Endometrial microvascular endothelial cells (primary cell): ENCODE measurements around the gene SNRK. TPM values are rescaled to one million over a fixed set of nuclear protein-coding genes. Genes with fewer than 3 reads are reported as not detected.
"Not testable (repeated sequence)": the region's sequence is repeated elsewhere in the genome, so short reads cannot be mapped to it uniquely, and the experiment has no call there.

ENCODE experiments used
- in situ Hi-C: cut with HindIII; loops from 2 replicates; pipeline ENCODE4 v1.10.0; 2017; ENCODE audit warnings: low sequenced_read_pairs, low pct_unique_long_range_greater_than_20kb; ENCODE audit errors: inconsistent ontology term
- total RNA-seq: library from RNA; depleted of rRNA; stranded (reverse); fragments of >200 nt; gene quantifications from one replicate; pipeline ENCODE4 v1.2.3, GENCODE V29; 2015; ENCODE audit errors: inconsistent ontology term

Gene SNRK
- total RNA-seq, 1 donor from 2014 or later: 139 TPM

DNA sequence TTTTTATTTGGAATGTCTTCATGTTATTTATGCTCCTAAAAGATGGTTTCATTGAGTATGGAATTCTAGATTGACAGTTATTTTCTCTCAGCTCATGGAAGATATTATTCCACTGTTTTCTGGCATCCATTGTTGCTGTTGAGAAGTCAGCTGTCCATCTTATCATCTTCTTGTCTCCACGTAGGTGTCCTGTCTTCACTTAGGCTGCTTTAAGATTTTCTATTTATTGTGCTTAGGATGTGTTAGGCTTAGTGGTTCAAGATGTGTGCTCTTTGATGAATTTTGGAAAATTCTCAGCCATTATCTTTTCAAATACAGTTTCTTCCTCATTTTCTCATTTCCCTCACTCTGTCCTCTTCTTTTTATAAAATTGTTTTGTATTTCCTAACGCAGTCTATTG is 52.0 kb downstream of the SNRK start:
- in situ Hi-C loops: no loop called here

DNA sequence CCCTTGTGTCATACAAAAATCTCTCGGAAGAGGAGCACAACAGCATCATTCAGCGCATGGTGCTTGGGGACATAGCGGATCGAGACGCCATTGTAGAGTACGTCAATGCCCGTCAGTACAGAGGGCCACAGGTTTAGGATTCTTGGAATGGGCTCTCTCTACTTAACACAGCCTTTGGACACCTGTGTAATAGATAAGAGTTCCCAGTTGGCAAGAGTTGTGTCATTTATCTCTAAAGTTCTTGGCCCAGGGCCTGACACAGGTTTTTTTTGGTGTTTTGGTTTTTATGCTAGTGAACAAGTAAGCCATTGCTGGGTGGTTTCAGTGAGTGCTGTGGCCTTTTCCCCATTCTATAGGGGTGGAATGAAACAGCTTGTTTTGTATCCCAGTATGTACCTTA is 54.1 kb downstream of the SNRK start:
- in situ Hi-C loops: no loop called here

- in situ Hi-C loops: no loop called here
These were observed 55.4 kb downstream of the SNRK start for GRCh38 chr3:43341788-43342187.

DNA sequence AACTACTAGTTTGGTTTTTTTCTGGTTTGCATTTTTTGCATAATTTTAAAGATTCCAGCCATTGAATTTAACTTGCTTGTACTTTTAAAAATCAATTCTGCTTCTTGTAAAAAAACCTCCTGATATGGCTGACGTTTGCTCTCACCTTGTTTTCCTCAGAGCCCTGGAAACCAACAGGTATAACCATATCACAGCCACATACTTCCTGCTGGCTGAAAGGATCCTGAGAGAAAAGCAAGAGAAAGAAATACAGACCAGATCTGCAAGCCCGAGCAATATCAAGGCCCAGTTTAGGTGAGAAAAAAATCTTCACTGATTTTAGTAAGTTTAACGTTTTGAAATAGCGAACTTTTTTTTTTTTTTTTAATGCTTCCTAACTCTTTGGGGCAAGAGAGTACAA is 56.8 kb downstream of the SNRK start:
- in situ Hi-C loops: no loop called here

GRCh38 chr3:43343815-43344214 is 57.5 kb downstream of the SNRK start:
- in situ Hi-C loops: no loop called here

DNA sequence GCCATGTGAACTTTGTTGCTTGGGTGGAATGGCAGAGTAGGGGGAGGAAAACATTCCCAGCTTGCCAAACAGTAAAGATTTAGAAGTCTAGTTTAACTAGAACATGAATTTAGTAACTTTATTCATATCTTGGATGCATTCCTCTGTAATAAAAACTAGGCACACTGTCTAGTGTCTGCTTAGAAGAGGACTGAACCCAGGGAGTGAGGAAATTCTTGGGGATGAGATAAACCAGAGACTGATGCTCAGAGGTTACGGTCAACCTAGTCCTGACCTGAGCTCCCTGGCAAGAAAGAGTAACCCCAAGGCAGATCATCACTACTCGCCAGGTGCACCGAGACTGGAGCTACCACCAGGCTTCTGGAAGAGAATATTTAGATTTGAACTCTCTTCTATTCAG is 58.2 kb downstream of the SNRK start:
- in situ Hi-C loops: no loop called here

DNA sequence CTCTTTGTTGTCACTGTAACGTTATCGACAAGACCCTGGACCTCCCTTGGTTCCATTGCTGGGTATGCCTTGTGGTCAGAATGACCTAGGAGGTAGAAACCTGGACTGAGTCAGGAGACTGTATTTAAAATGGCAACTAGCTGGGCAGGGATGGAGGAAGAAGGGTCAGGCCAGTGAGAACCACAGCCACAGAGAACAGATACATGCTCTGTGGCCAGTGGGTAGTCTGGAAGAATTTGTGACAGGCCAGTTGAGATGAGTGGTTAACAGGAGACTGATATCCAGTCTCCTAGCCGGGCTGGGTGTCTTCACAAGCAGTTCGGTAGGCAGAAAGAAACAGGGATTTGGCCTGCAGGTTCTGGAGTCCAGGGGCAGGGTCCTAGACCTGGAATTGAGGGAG is 58.9 kb downstream of the SNRK start:
- in situ Hi-C loops: no loop called here

DNA sequence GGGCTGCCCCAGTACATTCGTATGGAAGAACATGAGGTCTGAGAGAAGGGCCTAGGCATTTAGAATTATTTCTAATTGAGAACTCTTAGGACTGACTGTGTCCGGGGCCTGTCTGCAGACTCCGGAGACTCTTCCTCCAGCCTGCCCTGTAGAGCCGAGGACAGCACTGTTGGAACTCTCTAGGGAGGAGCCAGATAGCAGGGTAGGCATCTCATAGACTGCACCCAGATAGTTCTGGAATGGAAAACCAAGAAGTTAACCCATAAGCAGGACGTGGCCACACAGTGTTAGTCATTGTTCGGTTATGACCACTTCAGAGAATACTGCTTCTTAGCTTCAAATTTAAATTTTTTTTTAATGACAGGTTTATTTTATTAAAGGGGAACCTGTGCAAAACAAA is 59.5 kb downstream of the SNRK start:
- in situ Hi-C loops: no loop called here

GRCh38 chr3:43346978-43347749 is 60.8 kb downstream of the SNRK start:
- in situ Hi-C loops: no loop called here

DNA sequence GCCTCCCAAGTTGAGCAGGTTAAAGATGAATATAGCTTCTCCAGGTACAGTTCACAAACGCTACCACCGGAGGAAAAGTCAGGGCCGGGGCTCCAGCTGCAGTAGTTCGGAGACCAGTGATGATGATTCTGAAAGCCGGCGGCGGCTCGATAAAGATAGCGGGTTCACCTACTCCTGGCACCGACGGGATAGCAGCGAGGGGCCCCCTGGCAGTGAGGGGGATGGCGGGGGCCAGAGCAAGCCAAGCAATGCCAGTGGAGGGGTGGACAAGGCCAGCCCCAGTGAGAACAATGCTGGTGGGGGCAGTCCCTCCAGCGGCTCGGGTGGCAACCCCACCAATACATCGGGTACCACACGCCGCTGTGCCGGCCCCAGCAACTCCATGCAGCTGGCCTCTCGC is 61.4 kb downstream of the SNRK start:
- in situ Hi-C loops: no loop called here

GRCh38 chr3:43348350-43348749 is 62.0 kb downstream of the SNRK start:
- in situ Hi-C loops: no loop called here

DNA sequence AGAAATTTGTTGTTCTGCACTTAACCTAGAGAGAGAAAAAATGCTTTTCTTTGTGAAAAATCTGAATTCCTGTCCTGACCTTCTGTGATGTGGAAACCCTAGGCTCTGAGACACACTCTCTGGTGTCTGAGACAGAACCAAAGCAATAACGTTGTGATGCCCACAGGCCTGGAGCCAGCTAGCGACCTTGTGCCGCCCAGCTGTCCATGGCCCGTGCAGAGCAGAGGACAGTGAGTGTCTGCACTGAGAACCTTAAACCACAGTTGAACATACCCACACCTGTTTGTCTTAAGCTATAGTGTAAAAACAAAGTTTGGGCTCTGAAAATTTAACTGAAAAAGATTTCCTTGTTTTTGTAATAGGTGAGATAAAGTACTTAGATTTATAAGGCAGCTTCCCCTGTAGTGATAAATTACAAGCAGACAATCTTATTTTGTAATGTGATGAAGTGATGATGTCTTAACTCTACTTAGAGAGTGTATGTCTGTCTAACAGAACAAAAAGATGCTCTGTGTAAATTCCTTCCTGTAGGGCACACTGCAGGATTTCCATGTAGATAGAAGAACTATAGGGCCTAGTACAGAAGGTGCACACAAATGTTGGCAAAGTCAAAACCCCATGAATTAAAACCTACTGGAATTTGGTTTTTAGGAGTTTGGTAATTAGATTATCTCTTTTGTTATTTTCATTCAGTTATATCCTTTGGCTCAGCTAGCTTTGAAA is 62.7 kb downstream of the SNRK start:
- in situ Hi-C loops: no loop called here

GRCh38 chr3:43349716-43350115 is 63.4 kb downstream of the SNRK start:
- in situ Hi-C loops: no loop called here

DNA sequence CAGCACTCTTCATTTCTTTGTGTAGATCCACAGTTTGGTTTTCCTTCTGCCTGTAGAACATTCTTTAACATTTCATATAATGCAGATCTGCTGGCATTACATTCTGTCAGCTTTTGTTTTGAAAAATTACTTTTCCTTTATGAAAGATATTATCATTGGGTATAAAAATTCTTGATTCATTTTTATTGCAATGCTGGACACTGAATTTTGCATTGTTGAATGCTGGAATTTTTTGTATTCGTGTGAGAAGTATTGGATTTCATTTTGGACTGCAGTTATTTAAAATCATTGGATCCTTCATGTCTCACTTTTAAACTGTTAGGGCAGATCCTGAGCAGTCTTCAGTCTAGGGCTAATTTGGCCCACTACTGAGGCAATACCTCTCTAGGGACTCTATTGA is 67.1 kb downstream of the SNRK start:
- in situ Hi-C loops: no loop called here

GRCh38 chr3:43353923-43354670 is 67.8 kb downstream of the SNRK start:
- in situ Hi-C loops: no loop called here

DNA sequence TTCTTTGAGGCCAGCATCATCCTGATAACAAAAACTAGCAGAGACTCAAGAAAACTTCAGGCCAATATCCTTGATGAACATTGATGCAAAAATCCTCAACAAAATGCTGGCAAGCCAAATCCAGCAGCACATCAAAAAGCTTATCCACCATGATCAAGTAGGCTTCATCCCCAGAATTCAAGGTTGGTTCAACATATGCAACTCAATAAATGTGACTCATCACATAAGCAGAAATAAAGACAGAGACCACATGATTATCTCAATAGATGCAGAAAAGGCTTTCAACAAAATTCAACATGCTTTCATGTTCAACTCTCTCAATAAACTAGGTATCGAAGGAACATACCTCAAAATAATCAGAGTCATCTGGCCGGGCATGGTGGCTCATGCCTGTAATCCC is 69.7 kb downstream of the SNRK start:
- in situ Hi-C loops: not testable (repeated sequence)

DNA sequence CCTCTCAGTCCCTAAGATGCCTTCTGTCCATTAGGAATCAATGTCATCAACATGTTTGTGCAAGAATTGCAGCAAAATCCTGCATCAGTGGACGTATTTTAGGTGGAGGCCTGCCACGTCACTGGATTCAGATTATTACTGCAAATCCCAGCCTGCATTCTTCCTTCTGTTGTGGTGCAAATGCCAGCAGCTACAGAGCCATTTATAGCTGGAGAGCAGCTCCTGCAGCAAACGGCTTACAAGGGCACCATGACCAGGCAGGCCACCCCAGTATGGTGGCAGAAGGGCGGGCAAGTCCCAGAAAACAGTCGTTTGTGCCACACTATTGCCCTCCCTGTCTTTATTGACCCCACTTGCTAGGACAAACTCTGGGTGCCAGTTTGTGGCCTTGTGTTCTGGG is 74.7 kb downstream of the SNRK start:
- in situ Hi-C loops: no loop called here

GRCh38 chr3:43362183-43362582 is 75.8 kb downstream of the SNRK start:
- in situ Hi-C loops: no loop called here

DNA sequence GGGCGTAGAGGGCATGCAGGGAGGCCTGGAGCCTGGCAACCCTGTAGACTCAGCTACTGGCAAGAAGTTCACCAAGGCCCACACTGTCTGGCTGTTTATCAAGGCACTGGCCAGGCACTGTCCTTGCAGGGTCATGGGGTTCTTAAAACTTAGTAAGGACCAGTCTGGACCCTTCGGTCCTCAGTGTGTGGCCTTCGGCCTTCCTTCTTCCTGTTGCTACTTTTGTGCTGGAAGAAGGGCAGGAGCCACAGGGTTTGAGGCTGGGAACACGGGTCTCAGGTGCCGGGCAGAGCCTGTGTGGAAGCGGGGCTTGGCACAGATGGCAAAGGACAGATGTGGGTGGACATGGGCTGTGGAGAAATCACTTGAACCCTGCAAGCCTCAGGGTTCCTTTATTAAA is 76.6 kb downstream of the SNRK start:
- in situ Hi-C loops: no loop called here
